GM23338 (cell line): ENCODE data around the gene EIF4G3. TPM values are rescaled to one million over a fixed set of nuclear protein-coding genes. Genes with fewer than 3 reads are reported as not detected.

Source experiments
- ATAC-seq: fragments of 200-7000 bp; cut with Tn5 transposase; 3 replicates; pipeline ENCODE4 v1.9.1; 2020
- DNase-seq: peaks from one replicate; pipeline ENCODE4 v3.0.0-alpha.2; 2015; ENCODE audit warnings: low spot score
- H2AFZ ChIP-seq: fragments of 200-600 bp; sonication (generic); 2 replicates; pipeline ENCODE4 v1.8.0; 2016; ENCODE audit warnings: antibody characterized with exemption, mild to moderate bottlenecking, moderate library complexity
- H3F3A ChIP-seq: fragments of 200-600 bp; sonication (generic); replicated peaks from 2 replicates; pipeline ENCODE4 v1.8.0; 2017; ENCODE audit warnings: antibody characterized with exemption, mixed run types, low read depth
- H3K27ac ChIP-seq: fragments of 200-600 bp; sonication (generic); 2 replicates; pipeline ENCODE4 v1.6.1; 2016; ENCODE audit warnings: low read depth
- H3K27me3 ChIP-seq: fragments of 200-600 bp; sonication (generic); 2 replicates; pipeline ENCODE4 v1.8.0; 2016; ENCODE audit warnings: mild to moderate bottlenecking, mixed run types, moderate library complexity; ENCODE audit not compliant: insufficient read depth
- H3K36me3 ChIP-seq: fragments of 200-600 bp; sonication (generic); 2 replicates; pipeline ENCODE4 v1.8.0; 2016; ENCODE audit warnings: mild to moderate bottlenecking; ENCODE audit not compliant: insufficient read depth
- H3K4me1 ChIP-seq: fragments of 200-600 bp; sonication (generic); 2 replicates; pipeline ENCODE4 v1.8.0; 2016; ENCODE audit warnings: mild to moderate bottlenecking, moderate library complexity; ENCODE audit not compliant: insufficient read depth
- H3K4me2 ChIP-seq: fragments of 200-600 bp; sonication (generic); 2 replicates; pipeline ENCODE4 v1.7.1; 2017; ENCODE audit warnings: mixed run types
- H3K4me3 ChIP-seq: fragments of 200-600 bp; sonication (generic); 2 replicates; pipeline ENCODE4 v1.6.1; 2016; ENCODE audit warnings: mixed run types
- H3K79me2 ChIP-seq: fragments of 200-600 bp; sonication (generic); replicated peaks from 2 replicates; pipeline ENCODE4 v1.8.0; 2017; ENCODE audit warnings: mild to moderate bottlenecking; ENCODE audit not compliant: insufficient read depth
- H3K9me2 ChIP-seq: fragments of 200-600 bp; sonication (generic); 2 replicates; pipeline ENCODE4 v1.8.0; 2017; ENCODE audit not compliant: insufficient read depth
- H4K20me1 ChIP-seq: fragments of 200-600 bp; sonication (generic); replicated peaks from 2 replicates; pipeline ENCODE4 v1.8.0; 2017; ENCODE audit warnings: mild to moderate bottlenecking; ENCODE audit not compliant: insufficient read depth
- H3K27ac Mint-ChIP-seq: 2 replicates; pipeline ENCODE4 v1.8.0; 2020; ENCODE audit warnings: inconsistent platforms, mild to moderate bottlenecking, moderate library complexity, mixed read lengths
- H3K27me3 Mint-ChIP-seq: 3 replicates; pipeline ENCODE4 v1.8.0; 2022; ENCODE audit warnings: low read depth, mild to moderate bottlenecking, moderate library complexity, mixed read lengths, inconsistent platforms; ENCODE audit not compliant: insufficient read depth, poor library complexity
- H3K36me3 Mint-ChIP-seq: 3 replicates; pipeline ENCODE4 v1.8.0; 2021; ENCODE audit warnings: low read depth, mild to moderate bottlenecking, inconsistent platforms, moderate library complexity, mixed read lengths
- H3K4me1 Mint-ChIP-seq: 3 replicates; pipeline ENCODE4 v1.8.0; 2020; ENCODE audit warnings: mild to moderate bottlenecking, inconsistent platforms, mixed read lengths
- H3K4me3 Mint-ChIP-seq: 3 replicates; pipeline ENCODE4 v1.8.0; 2021; ENCODE audit warnings: moderate library complexity, mild to moderate bottlenecking, inconsistent platforms, mixed read lengths
- H3K9me3 Mint-ChIP-seq: 3 replicates; pipeline ENCODE4 v1.8.0; 2020; ENCODE audit warnings: moderate library complexity, mild to moderate bottlenecking, inconsistent platforms, mixed read lengths
- CREB1 ChIP-seq: fragments of 250-450 bp; sonication (Bioruptor Pico); IDR thresholded peaks from 2 replicates; pipeline ENCODE4 v1.5.0; 2020; ENCODE audit warnings: low read depth, mild to moderate bottlenecking, moderate library complexity
- EZH2 ChIP-seq: fragments of 200-600 bp; sonication (generic); IDR thresholded peaks from one replicate; pipeline ENCODE4 v1.8.0; 2017; ENCODE audit warnings: antibody characterized with exemption, mild to moderate bottlenecking, low read depth; ENCODE audit not compliant: unreplicated experiment
- EZH2phosphoT487 ChIP-seq: fragments of 200-600 bp; sonication (generic); IDR thresholded peaks from one replicate; pipeline ENCODE4 v1.8.1; 2018; ENCODE audit warnings: antibody characterized with exemption; ENCODE audit not compliant: unreplicated experiment
- NANOG ChIP-seq: IDR thresholded peaks from 2 replicates; pipeline ENCODE4 v1.6.1; 2016; ENCODE audit warnings: antibody characterized with exemption, borderline replicate concordance
- POLR2AphosphoS5 ChIP-seq: IDR thresholded peaks from 2 replicates; pipeline ENCODE4 v1.6.1; 2016; ENCODE audit warnings: antibody characterized with exemption, low read depth
- STAT1 ChIP-seq: IDR thresholded peaks from one replicate; pipeline ENCODE4 v1.6.1; 2016; ENCODE audit warnings: antibody characterized with exemption; ENCODE audit not compliant: unreplicated experiment
- ZNF114 ChIP-seq: fragments of 250-450 bp; sonication (Bioruptor Pico); IDR thresholded peaks from 2 replicates; pipeline ENCODE4 v1.5.0; 2020; ENCODE audit warnings: mild to moderate bottlenecking, moderate library complexity
- ZNF331 ChIP-seq: fragments of 250-450 bp; sonication (Bioruptor Pico); IDR thresholded peaks from 2 replicates; pipeline ENCODE4 v1.5.0; 2020; ENCODE audit warnings: low read depth, mild to moderate bottlenecking, moderate library complexity
- ZNF462 ChIP-seq: fragments of 250-450 bp; sonication (Bioruptor Pico); IDR thresholded peaks from 2 replicates; pipeline ENCODE4 v1.5.0; 2020; ENCODE audit warnings: mild to moderate bottlenecking, moderate library complexity
- polyA plus RNA-seq: library from polyadenylated mRNA; unstranded; fragments of >200 nt; fragmentation: Nextera tagmentation; extraction: Ambion mirVana; gene quantifications from 2 replicates; pipeline ENCODE4 v1.2.1, GENCODE V29; 2016
- total RNA-seq: library from RNA; depleted of rRNA; stranded (reverse); fragments of >200 nt; shearing (Covaris generic); gene quantifications from 2 replicates; pipeline ENCODE4 v1.2.3, GENCODE V29; 2014
- TF ChIP-seq, protein P1 (sequence below): IDR thresholded peaks from 2 replicates; pipeline ENCODE4 v1.6.1; 2016; ENCODE audit warnings: antibody characterized with exemption
- TF ChIP-seq, protein P2 (sequence below), 2 experiments: fragments of 200-600 bp in 1 of 2; sonication (generic) in 1 of 2; conservative IDR thresholded peaks; 2 replicates each; pipeline versions ENCODE4 v1.5.1 to v1.6.1; 2016 to 2017; ENCODE audit warnings: antibody characterized with exemption in 2 of 2, low read depth in 2 of 2, mild to moderate bottlenecking in 2 of 2, moderate library complexity in 1 of 2

The EIF4G3 gene
- total and polyA plus RNA-seq, 2 experiments from 2014 or later = 37.9 to 68.1 TPM

GRCh38 chr1:20891091-20891490, 285.6 kb downstream of the EIF4G3 start:
- TF ChIP-seq, protein P1, sequence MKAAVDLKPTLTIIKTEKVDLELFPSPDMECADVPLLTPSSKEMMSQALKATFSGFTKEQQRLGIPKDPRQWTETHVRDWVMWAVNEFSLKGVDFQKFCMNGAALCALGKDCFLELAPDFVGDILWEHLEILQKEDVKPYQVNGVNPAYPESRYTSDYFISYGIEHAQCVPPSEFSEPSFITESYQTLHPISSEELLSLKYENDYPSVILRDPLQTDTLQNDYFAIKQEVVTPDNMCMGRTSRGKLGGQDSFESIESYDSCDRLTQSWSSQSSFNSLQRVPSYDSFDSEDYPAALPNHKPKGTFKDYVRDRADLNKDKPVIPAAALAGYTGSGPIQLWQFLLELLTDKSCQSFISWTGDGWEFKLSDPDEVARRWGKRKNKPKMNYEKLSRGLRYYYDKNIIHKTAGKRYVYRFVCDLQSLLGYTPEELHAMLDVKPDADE = no peak
- TF ChIP-seq NANOG (no peak), ZNF114 (CRISPR knock-in tag) (no peak), EZH2phosphoT487 (no peak), ZNF462 (CRISPR knock-in tag) (no peak), ZNF331 (CRISPR knock-in tag) (no peak), EZH2 (no peak), STAT1 (no peak), POLR2AphosphoS5 (no peak), CREB1 (CRISPR knock-in tag) (no peak)
- TF ChIP-seq, protein P2, sequence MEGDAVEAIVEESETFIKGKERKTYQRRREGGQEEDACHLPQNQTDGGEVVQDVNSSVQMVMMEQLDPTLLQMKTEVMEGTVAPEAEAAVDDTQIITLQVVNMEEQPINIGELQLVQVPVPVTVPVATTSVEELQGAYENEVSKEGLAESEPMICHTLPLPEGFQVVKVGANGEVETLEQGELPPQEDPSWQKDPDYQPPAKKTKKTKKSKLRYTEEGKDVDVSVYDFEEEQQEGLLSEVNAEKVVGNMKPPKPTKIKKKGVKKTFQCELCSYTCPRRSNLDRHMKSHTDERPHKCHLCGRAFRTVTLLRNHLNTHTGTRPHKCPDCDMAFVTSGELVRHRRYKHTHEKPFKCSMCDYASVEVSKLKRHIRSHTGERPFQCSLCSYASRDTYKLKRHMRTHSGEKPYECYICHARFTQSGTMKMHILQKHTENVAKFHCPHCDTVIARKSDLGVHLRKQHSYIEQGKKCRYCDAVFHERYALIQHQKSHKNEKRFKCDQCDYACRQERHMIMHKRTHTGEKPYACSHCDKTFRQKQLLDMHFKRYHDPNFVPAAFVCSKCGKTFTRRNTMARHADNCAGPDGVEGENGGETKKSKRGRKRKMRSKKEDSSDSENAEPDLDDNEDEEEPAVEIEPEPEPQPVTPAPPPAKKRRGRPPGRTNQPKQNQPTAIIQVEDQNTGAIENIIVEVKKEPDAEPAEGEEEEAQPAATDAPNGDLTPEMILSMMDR (conservative IDR thresholded peaks at IDR 0.05; ENCODE audit: low read depth in 2 of 2) = no peak
- H3K27me3 ChIP-seq = no peaks in the 10 kb centered on the region
- Mint-ChIP-seq H3K27ac (no peak overlapping the region), H3K36me3 (peaks cover 21% of the 10 kb centered on the region; the same call in 2 of the 3 replicates), H3K4me3 (no peak overlapping the region), H3K4me1 (no peaks in the 10 kb centered on the region), H3K27me3 (no peaks in the 10 kb centered on the region), H3K9me3 (no peaks in the 10 kb centered on the region)
- H3K4me3 ChIP-seq = no peak overlapping the region
- H3K4me2 ChIP-seq = no peak overlapping the region
- H3K36me3 ChIP-seq = peaks cover 7% of the 10 kb centered on the region; the same call in 1 of the 2 replicates
- no peaks in the 10 kb centered on the region for H3K79me2 ChIP-seq
- H2AFZ ChIP-seq = no peak overlapping the region
- DNase-seq (no peak), ATAC-seq (no peak)
- no peaks in the 10 kb centered on the region for H3K9me2 ChIP-seq
- H3F3A ChIP-seq = no peaks in the 10 kb centered on the region
- no peak overlapping the region for H3K27ac ChIP-seq
- H4K20me1 ChIP-seq = 0 out of 2 replicates have a peak, but pooled peaks cover 7% of the 10 kb centered on the region
- no peaks in the 10 kb centered on the region for H3K4me1 ChIP-seq
